ENCODE data around the gene RIMS3.

GRCh38 chr1:40610156-40610555 is 55.3 kb downstream of the RIMS3 start:
- TF ChIP-seq CTCF (IDR thresholded peaks at IDR 0.05), result no peak
- TF ChIP-seq POLR2A (IDR thresholded peaks at IDR 0.05), result no peak
